GM21529 (cell line): ENCODE data around the gene PAK6.

Experiments used
- ATAC-seq: cut with Tn5 transposase; IDR thresholded peaks from one replicate; pipeline ENCODE4 v1.9.1; 2021; ENCODE audit not compliant: unreplicated experiment

PAK6 gene

GRCh38 chr15:40255033-40255432, 16.2 kb downstream of the PAK6 start:
- ATAC-seq: no peak

DNA sequence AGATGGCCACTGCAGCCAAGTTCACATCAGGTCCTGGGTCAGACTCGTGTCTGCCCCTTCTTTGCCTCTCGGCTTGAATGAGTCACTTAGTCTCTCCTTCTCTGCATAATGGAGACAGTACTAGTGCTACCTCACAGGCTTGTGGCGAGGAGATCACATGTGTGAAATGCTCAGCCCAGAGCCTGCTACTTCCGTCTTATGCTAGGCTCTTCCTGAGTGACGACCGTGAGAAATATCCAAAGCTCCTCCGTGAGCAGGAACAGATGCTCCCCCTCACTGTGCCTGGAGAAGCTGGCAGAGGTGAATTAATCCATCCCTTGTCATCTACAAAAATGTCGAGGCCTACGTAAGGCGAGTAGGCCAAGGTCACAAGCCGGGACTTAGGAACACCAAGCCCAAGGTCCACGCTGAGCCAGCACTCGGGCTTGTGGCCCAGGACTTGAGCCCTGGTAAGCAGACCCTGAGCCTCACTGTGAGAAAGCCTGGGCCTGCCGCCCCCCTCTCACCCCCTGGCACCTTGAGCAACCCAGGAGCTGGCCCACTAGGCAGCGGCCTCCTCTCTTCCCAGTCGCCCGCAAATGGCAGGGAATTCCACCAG, 17.9 kb downstream of the PAK6 start:
- no peak for ATAC-seq

- ATAC-seq: no peak
Measured at GRCh38 chr15:40257656-40258450, 19.0 kb downstream of the PAK6 start.

DNA sequence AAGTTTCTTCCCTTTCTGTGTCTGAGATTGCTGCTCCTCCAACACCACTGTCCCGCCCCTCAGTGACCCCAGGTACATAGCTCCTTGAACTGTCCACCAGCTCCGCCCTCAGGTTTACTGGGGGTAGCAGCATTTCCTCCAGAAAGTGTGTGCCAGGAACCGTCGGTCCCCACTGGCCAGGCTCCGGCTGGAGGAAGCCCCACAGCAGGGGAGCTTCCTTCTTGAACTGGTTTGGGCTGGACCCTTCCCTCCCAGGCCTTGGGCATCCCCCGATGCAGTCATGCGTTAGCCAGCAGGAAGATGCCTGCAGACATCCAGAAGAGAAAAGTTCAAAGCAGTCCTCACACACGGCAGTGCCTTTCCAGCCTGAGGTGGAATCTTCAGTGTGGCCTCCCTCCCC, 19.7 kb downstream of the PAK6 start:
- no peak for ATAC-seq

DNA sequence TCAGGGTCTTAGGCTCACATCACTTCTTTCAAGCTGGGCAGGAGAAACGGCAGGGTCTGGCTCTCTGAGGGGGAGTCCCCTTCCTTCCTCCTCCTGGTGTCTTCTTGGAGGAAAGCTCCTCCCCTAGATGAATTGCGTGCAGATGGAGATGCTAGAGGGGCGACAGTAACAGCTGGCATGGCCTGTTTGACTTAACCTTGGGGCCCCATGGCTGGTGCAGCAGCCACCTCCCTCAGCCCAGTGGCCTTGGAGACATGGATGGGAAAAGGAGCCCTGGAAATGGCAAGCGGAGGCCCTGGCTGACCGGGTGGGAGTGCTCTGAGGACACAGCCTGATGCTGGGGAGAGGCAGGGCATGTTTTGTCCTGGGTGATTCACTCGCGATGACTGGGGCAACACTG, 20.2 kb downstream of the PAK6 start:
- ATAC-seq: no peak

- ATAC-seq: no peak
Measured at GRCh38 chr15:40263024-40263754, 24.3 kb downstream of the PAK6 start.

GRCh38 chr15:40264321-40265153, 25.7 kb downstream of the PAK6 start:
- ATAC-seq: no peak

DNA sequence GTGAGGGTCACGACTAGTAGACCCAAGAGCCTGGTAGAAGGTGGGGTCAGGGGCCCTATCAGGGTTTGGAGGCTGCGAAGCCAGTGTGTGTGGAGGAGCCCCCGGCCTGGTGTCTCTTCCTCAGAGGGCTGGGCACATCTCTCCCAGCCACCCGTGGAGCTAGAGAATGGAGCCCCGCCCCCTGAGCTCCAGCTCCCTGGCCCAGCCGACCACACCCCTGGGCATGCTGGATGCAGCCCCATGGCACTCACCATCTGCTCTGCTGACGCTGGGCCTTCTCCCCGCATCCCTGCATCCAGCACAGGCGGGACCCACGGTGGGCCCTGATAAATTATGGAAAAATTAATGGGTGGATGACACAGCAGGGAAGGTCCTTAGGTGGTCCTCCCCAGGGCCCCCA, 26.5 kb downstream of the PAK6 start:
- no peak for ATAC-seq

DNA sequence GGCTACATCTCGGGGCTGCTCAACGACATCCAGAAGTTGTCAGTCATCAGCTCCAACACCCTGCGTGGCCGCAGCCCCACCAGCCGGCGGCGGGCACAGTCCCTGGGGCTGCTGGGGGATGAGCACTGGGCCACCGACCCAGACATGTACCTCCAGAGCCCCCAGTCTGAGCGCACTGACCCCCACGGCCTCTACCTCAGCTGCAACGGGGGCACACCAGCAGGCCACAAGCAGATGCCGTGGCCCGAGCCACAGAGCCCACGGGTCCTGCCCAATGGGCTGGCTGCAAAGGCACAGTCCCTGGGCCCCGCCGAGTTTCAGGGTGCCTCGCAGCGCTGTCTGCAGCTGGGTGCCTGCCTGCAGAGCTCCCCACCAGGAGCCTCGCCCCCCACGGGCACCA, 27.0 kb downstream of the PAK6 start:
- ATAC-seq: no peak

- no peak for ATAC-seq
Measured at GRCh38 chr15:40266828-40267304, 28.0 kb downstream of the PAK6 start.

GRCh38 chr15:40267670-40268069, 28.8 kb downstream of the PAK6 start:
- ATAC-seq: no peak

DNA sequence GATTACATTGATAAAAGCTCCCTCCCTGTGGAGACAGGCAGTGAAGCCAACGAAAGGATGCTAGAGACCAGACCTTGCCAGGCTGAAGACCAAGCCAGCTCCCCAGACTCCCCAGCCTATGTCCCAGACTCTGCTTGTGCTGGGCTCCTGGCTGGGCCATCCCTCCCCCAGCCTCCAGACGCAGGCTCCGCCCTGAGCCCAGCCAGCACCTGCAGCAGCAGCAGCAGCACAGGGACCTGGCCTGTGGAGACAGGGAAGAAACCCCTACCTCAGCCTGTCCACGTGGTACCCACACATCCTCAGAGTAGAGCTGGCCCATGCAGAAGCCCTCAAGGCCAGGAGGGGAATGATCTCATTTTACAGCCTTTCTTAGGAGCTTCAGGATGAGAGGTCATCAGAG, 30.7 kb downstream of the PAK6 start:
- ATAC-seq: no peak

DNA sequence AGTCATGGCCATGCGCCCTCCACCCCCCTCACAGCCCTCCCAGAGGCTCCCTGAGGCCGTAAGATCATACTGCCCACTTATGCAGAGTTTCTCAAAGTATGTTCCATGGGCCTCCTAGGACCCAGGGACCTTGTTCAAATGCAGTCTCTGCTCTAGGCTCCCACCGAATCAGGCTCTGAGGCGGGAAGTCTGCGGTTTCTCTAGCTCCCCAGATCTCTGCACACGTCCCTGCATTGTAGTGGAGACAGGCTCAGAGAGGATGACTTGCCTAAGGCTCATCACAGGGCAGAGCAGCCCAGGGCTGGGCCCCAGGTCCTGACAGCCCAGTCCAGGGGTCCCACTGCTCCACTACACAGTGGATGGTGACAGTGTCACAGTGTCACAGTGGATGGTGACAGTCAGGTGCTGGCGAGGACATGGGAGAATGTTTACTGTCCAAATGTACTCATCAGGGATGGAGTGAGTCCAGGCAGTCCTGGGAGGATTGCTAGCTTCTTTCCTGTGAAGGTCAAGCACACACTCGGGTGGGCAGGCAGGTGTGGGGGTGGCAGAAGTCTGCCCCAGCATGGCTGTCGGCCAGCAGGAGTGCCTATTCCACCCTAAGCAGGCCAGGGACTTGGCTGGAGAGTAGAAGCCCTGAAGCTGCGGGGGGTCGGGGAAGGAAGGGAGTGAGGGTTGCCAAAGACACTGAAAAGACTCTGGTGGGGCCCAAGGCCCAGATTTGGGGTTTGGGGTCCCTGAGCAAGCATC, 31.6 kb downstream of the PAK6 start:
- ATAC-seq: no peak

DNA sequence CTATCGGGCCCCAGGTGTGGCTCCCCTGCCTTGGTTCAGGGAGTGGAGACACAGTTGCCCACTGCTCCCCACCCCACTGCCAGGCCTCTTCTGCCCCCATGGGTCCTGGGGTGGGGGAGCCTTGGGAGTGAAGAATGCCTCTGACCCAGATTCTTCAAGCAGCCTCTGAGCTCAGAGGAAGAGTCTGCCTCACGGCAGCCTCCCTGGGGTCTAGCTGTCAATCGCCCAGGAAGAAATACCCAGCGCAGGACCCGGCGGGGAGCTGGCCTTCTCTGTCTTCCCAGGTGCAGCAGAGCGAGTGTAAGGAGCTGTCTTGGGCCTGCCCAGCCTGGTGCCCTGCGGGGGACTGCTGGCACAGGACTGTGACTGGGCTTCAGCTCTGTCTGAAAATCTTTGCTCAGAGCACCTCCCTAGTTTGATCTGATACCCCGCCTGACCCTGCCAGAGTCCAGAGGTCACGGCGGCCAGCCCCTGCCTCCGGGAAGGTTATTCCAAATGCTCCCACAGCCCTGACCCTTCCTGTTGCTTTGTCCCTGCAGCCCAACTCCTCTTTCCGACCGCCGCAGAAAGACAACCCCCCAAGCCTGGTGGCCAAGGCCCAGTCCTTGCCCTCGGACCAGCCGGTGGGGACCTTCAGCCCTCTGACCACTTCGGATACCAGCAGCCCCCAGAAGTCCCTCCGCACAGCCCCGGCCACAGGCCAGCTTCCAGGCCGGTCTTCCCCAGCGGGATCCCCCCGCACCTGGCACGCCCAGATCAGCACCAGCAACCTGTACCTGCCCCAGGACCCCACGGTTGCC, 33.0 kb downstream of the PAK6 start:
- no peak for ATAC-seq

DNA sequence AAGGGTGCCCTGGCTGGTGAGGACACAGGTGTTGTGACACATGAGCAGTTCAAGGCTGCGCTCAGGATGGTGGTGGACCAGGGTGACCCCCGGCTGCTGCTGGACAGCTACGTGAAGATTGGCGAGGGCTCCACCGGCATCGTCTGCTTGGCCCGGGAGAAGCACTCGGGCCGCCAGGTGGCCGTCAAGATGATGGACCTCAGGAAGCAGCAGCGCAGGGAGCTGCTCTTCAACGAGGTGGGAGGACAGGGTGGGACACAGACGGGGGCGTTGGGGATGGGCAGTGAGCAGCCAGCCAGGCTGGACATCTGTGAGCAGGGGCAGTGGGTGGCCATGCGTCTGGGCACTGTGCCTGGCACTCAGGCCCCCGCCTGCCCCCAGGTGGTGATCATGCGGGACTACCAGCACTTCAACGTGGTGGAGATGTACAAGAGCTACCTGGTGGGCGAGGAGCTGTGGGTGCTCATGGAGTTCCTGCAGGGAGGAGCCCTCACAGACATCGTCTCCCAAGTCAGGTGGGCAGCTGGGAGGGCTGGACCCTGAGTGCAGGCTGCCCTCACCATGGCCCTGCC, 33.7 kb downstream of the PAK6 start:
- ATAC-seq: no peak

DNA sequence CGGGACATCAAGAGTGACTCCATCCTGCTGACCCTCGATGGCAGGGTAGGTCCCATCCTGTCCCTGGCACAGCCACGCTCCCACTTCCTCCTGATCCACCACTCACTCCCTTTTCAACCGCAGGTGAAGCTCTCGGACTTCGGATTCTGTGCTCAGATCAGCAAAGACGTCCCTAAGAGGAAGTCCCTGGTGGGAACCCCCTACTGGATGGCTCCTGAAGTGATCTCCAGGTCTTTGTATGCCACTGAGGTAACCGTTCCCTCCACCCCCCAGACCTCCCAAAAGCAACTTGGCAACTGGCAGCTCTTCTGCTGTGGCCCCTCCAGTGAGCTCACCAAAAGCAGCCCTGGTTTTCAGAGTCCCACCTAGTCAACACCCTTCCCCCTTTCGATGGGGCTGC, 34.6 kb downstream of the PAK6 start:
- no peak for ATAC-seq

DNA sequence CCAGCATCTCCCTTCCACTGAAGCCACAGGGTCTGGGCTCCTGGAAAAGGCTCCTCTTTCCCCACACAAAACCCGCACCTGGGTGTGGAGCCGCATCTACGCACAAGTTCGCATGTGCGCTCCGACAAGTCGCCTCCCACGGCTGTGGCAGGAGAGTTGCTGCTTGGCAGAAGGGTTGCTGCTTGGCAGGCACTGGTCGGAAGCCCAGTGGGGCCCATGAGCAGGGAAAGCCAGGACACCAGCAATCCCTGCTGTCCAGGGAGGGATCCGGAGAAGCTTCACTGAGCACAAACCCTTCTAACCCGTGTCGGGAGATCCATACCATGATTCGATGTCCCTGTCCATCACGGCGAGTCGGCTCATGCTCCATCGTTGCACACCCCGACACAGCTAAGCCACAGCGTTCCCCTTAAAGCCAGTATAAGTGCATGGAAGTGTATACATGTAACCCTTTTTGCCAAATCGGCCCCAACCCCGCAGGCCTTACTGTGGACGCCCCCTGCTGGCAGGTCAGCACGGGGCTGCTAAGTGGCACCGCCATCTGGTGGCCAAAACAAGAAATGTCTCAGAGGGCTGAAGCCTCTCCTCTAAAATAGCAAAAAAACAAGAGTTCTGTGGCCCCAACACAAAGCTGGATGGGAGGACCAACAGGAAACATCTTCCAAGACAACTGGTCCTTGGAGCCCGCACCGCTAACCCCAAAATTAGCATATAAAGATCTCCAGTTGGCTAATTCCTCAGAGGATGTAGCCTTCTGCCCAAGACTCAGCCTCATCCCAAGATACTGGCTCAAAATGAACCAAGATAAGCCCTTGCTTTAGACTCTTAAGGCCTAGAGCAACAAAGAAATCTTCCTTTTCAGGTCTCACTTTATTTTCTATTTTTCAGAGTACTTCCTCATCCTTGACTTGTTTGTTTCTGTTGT, 35.7 kb downstream of the PAK6 start:
- no peak for ATAC-seq

DNA sequence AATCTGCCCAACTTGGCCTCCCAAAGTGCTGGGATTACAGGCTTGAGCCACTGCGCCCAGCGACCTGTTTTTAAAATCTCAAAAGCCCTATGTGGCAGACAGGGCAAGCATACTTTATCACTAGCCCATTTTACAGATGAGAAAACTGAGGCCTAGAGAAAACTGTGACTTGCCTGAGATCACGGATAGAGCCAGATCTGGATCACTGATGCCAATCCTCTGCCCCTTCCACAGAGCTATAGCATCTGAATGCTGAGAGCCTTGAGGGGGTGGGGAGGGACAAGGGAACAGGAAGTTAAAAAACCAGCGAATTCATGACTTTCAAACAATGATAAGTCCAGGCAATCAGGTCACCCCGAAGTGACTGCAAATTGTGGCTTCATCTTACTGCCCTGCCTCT, 36.7 kb downstream of the PAK6 start:
- ATAC-seq: no peak
